PC-9 (cell line): ENCODE data around the gene SHISA6. TPM values are rescaled to one million over a fixed set of nuclear protein-coding genes. Genes with fewer than 3 reads are reported as not detected.

Source experiments
- BruUV-seq: library from RNA; stranded (reverse); fragments of 400-500 nt; replicated peaks from 2 replicates; lab custom pipeline; 2021; lab: Mats Ljungman, UMichigan
- CTCF ChIA-PET: fragments of 300-600 bp; sonication (Branson Sonifier 250); formaldehyde crosslinking; loops from one replicate; lab custom pipeline; 2022; ENCODE audit warnings: antibody characterized with exemption; lab: Charles Lee
- POLR2A ChIA-PET: fragments of 300-600 bp; sonication (Branson Sonifier 250); formaldehyde crosslinking; loops from one replicate; lab custom pipeline; 2022; ENCODE audit warnings: antibody characterized with exemption; ENCODE audit not compliant: unreplicated experiment; lab: Charles Lee
- DNase-seq, 2 experiments: peaks; one replicate each; pipeline versions ENCODE4 v3.0.0 to v3.0.0-alpha.2; 2015 to 2022; ENCODE audit warnings: mixed read lengths in 1 of 2
- H2AFZ ChIP-seq: fragments of 200-600 bp; sonication (generic); 2 replicates; pipeline ENCODE4 v1.8.1; 2017; ENCODE audit warnings: antibody characterized with exemption
- H3F3A ChIP-seq: fragments of 200-600 bp; sonication (generic); 2 replicates; pipeline ENCODE4 v1.8.1; 2017; ENCODE audit warnings: antibody characterized with exemption, mild to moderate bottlenecking, low read depth; ENCODE audit not compliant: insufficient read depth
- H3K27ac ChIP-seq: fragments of 200-600 bp; sonication (generic); 2 replicates; pipeline ENCODE4 v1.6.1; 2016; ENCODE audit warnings: mixed run types
- H3K27me3 ChIP-seq: fragments of 200-600 bp; sonication (generic); 2 replicates; pipeline ENCODE4 v1.6.1; 2016; ENCODE audit warnings: low read depth, mixed run types; ENCODE audit not compliant: insufficient read depth
- H3K36me3 ChIP-seq: fragments of 200-600 bp; sonication (generic); 2 replicates; pipeline ENCODE4 v1.6.1; 2016; ENCODE audit warnings: low read depth, mixed run types
- H3K4me1 ChIP-seq: fragments of 200-600 bp; sonication (generic); replicated peaks from 2 replicates; pipeline ENCODE4 v1.6.1; 2016; ENCODE audit warnings: mixed run types; ENCODE audit not compliant: insufficient read depth
- H3K4me2 ChIP-seq: fragments of 200-600 bp; sonication (generic); 2 replicates; pipeline ENCODE4 v1.6.1; 2017; ENCODE audit warnings: mixed run types
- H3K4me3 ChIP-seq: fragments of 200-600 bp; sonication (generic); 2 replicates; pipeline ENCODE4 v1.6.1; 2016; ENCODE audit warnings: mixed run types
- H3K79me2 ChIP-seq: fragments of 200-600 bp; sonication (generic); 2 replicates; pipeline ENCODE4 v1.6.1; 2017; ENCODE audit warnings: low read depth, mixed run types
- H3K9me2 ChIP-seq: fragments of 200-600 bp; sonication (generic); 2 replicates; pipeline ENCODE4 v1.8.1; 2017; ENCODE audit warnings: mild to moderate bottlenecking; ENCODE audit not compliant: insufficient read depth
- H3K9me3 ChIP-seq: fragments of 200-600 bp; sonication (generic); 2 replicates; pipeline ENCODE4 v1.8.1; 2016; ENCODE audit warnings: low read depth; ENCODE audit not compliant: insufficient read depth
- H4K20me1 ChIP-seq: fragments of 200-600 bp; sonication (generic); 2 replicates; pipeline ENCODE4 v1.8.1; 2017; ENCODE audit not compliant: insufficient read depth
- CTCF ChIP-seq: fragments of 200-600 bp; sonication (generic); conservative IDR thresholded peaks from 2 replicates; pipeline ENCODE4 v1.6.1; 2017; ENCODE audit warnings: mixed run types, antibody characterized with exemption, mild to moderate bottlenecking, moderate library complexity
- EZH2 ChIP-seq: fragments of 200-600 bp; sonication (generic); IDR thresholded peaks from 2 replicates; pipeline ENCODE4 v1.8.0; 2017; ENCODE audit warnings: antibody characterized with exemption, low read depth
- intact Hi-C: fragments of 100-400 bp; cut with micrococcal nuclease; formaldehyde crosslinking; loops from one replicate; pipeline ENCODE4 v1.10.0; 2022; ENCODE audit not compliant: unreplicated experiment
- total RNA-seq: library from RNA; stranded (reverse); gene quantifications from 2 replicates; pipeline ENCODE4 v1.2.3, GENCODE V29; 2021

Gene SHISA6
- total RNA-seq, 1 experiment from 2014 or later = not detected

- intact Hi-C loops = no loop called here
- Histone ChIP-seq H3K4me1 (no peaks in the 10 kb centered on the region), H2AFZ (no peak overlapping the region), H3K27ac (no peak overlapping the region), H3K36me3 (no peaks in the 10 kb centered on the region), H3F3A (no peaks in the 10 kb centered on the region), H3K9me3 (no peaks in the 10 kb centered on the region), H3K9me2 (no peaks in the 10 kb centered on the region), H3K4me2 (no peak overlapping the region), H3K79me2 (no peaks in the 10 kb centered on the region), H4K20me1 (no peaks in the 10 kb centered on the region), H3K27me3 (no peaks in the 10 kb centered on the region), H3K4me3 (no peak overlapping the region)
- DNase-seq = no peak
- ChIA-PET CTCF (no interaction called here), POLR2A (no interaction called here)
- no TSS peak for BruUV-seq
- TF ChIP-seq CTCF (no peak), EZH2 (no peak)
These were observed 163.6 kb downstream of the SHISA6 start for GRCh38 chr17:11404431-11405276.

DNA sequence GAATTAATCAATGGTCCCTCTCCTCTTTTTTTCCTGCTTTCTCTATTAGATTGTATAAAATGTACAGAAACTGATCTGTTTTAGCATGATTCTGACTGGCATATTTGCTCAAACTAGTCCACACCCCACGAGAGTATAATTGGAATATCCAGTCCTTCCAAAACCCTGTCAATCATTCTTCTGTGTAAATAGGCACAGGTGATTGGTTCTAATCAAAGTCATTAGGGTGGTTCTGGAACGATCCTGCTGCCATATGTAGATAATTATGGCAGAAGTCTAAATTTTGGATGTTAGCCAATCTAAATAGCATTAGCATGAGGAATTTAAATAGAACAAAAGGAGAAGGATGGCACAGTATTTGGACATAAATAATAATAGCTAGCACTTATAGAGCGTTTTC, 165.7 kb downstream of the SHISA6 start:
- H3K4me1 ChIP-seq = no peaks in the 10 kb centered on the region
- no peaks in the 10 kb centered on the region for H3K79me2 ChIP-seq
- no peaks in the 10 kb centered on the region for H3K36me3 ChIP-seq
- TF ChIP-seq EZH2 = no peak
- TF ChIP-seq CTCF = no peak
- H3K4me2 ChIP-seq = no peak overlapping the region
- no peak overlapping the region for H3K27ac ChIP-seq
- DNase-seq = no peak
- no peak overlapping the region for H2AFZ ChIP-seq
- no peaks in the 10 kb centered on the region for H3F3A ChIP-seq
- intact Hi-C loops = no loop called here
- no peaks in the 10 kb centered on the region for H3K27me3 ChIP-seq
- H3K9me3 ChIP-seq = no peaks in the 10 kb centered on the region
- H3K4me3 ChIP-seq = no peak overlapping the region
- no peaks in the 10 kb centered on the region for H4K20me1 ChIP-seq
- CTCF ChIA-PET = no interaction called here
- no peaks in the 10 kb centered on the region for H3K9me2 ChIP-seq
- BruUV-seq = no TSS peak
- POLR2A ChIA-PET = no interaction called here

DNA sequence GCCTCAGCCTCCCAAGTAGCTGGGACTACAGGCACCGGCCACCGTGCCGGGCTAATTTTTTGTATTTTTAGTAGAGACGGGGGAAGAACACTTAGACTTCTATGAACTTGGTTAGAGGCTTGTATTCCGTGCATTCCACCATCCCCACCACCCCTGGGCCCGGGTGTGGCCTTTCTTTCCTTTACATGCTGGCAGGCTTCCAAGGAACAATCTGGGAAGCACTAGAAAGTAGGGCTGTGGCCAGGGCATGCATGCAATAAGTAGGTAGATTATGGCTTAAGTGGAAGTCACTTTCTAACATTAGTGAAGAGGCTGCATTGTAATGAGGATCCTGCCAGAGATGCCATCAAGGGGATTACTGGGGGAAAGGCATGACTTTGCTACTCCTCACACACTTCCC, 171.6 kb downstream of the SHISA6 start:
- Histone ChIP-seq H3K27ac (no peak overlapping the region), H3K4me2 (no peak overlapping the region), H2AFZ (no peak overlapping the region), H4K20me1 (no peaks in the 10 kb centered on the region), H3K4me1 (no peaks in the 10 kb centered on the region), H3K79me2 (no peaks in the 10 kb centered on the region), H3F3A (no peaks in the 10 kb centered on the region), H3K27me3 (no peaks in the 10 kb centered on the region), H3K9me2 (no peaks in the 10 kb centered on the region), H3K9me3 (no peaks in the 10 kb centered on the region), H3K36me3 (no peaks in the 10 kb centered on the region), H3K4me3 (no peak overlapping the region)
- no peak for DNase-seq
- TF ChIP-seq CTCF (no peak), EZH2 (no peak)
- ChIA-PET POLR2A (no interaction called here), CTCF (no interaction called here)
- no TSS peak for BruUV-seq
- intact Hi-C loops = no loop called here
